Measurements from ENCODE around the gene HAUS3. TPM values are rescaled to one million over a fixed set of nuclear protein-coding genes. Genes with fewer than 3 reads are reported as not detected.

The HAUS3 gene
- total and polyA plus RNA-seq, 2 of the 8 experiments (the other 6 are each of a cell fraction or from before 2014, with no cell fraction given) = 3.2 to 14.8 TPM

- Histone ChIP-seq H3K14ac (ENCODE audit: insufficient read length) (no peak overlapping the region), H3K4ac (replicated peaks; ENCODE audit: insufficient read length, low read depth, low read length) (no peak overlapping the region), H4K91ac (replicated peaks; ENCODE audit: insufficient read length, low read length) (no peak overlapping the region), H3K79me2 (ENCODE audit: control insufficient read depth in 1 of 2, insufficient read depth in 2 of 2, low read length in 2 of 2) (no peaks in the 10 kb centered on the region), H3K79me1 (ENCODE audit: low read depth, low read length) (no peaks in the 10 kb centered on the region), H3K27ac (ENCODE audit: low read depth, low read length) (no peak overlapping the region; the same call in 1 of the 2 replicates), H4K20me1 (replicated peaks in 1 of 2; ENCODE audit: control insufficient read depth in 1 of 2, insufficient read depth in 2 of 2, low read length in 2 of 2) (peaks cover 0 to 2% of the 10 kb centered on the region in 2 experiments), H2BK5ac (ENCODE audit: low read depth, low read length) (no peak overlapping the region), H3K9me3 (ENCODE audit: insufficient read depth in 2 of 2, low read depth in 1 of 2, low read length in 1 of 2) (no peaks in the 10 kb centered on the region), H3K4me2 (ENCODE audit: insufficient read depth in 1 of 2, low read depth in 2 of 2, low read length in 2 of 2) (no peak overlapping the region), H3K4me1 (replicated peaks in 1 of 4; ENCODE audit: control insufficient read depth in 3 of 4, insufficient read depth in 4 of 4, low read length in 3 of 4) (peaks cover 0 to 8% (median 0%) of the 10 kb centered on the region in 4 experiments; a peak in 2 of 7 replicates), H2BK120ac (replicated peaks; ENCODE audit: low read depth, low read length) (no peak overlapping the region), H3K23ac (ENCODE audit: insufficient read length) (no peak overlapping the region), H4K8ac (ENCODE audit: extremely low read depth, insufficient read depth, low read length) (no peak overlapping the region; the same call in 1 of the 2 replicates), H3K56ac (replicated peaks; ENCODE audit: insufficient read length, low read depth, low read length) (no peak overlapping the region), H2BK12ac (ENCODE audit: low read depth, low read length) (no peak overlapping the region), H3K23me2 (ENCODE audit: low read depth, low read length) (no peaks in the 10 kb centered on the region), H3K4me3 (ENCODE audit: extremely low read depth in 1 of 4, insufficient read depth in 2 of 4, low read depth in 3 of 4, low read length in 4 of 4) (no peak overlapping the region), H2AFZ (ENCODE audit: low read length) (no peak overlapping the region), H3K36me3 (ENCODE audit: control insufficient read depth in 2 of 4, insufficient read depth in 4 of 4, low read length in 3 of 4) (no peaks in the 10 kb centered on the region), H3K18ac (ENCODE audit: extremely low read depth, low read length) (no peak overlapping the region), H4K5ac (ENCODE audit: insufficient read length, low read depth, low read length) (no peak overlapping the region), H3K27me3 (replicated peaks in 1 of 4; ENCODE audit: control insufficient read depth in 3 of 4, extremely low read depth in 1 of 4, insufficient read depth in 3 of 4, low read length in 3 of 4) (no peaks in the 10 kb centered on the region), H2AK5ac (ENCODE audit: low read depth, low read length) (no peak overlapping the region), H2BK20ac (ENCODE audit: low read length) (no peak overlapping the region), H3K9ac (replicated peaks in 1 of 4; ENCODE audit: extremely low read depth in 1 of 4, low read depth in 3 of 4, low read length in 3 of 4) (no peak overlapping the region), H2BK15ac (ENCODE audit: low read length) (no peak overlapping the region)
- ChIA-PET POLR2A (ENCODE audit: partially characterized antibody) (interaction anchor here (1.0 kb wide), 1 partner anchor 25 kb away, joined by 3 read pairs; no protein-coding TSS in a partner anchor), CTCF (ENCODE audit: partially characterized antibody) (interaction anchor here (0.9 to 2.1 kb wide), 3 partner anchors 12 to 83 kb away, joined by 4 to 5 read pairs (median 4); no protein-coding TSS in a partner anchor)
- no peak for FAIRE-seq
- 93% methylated on average over 9 of the region's 9 CpGs; no CpG with 5 or more reads in 1 of the 2 experiments for WGBS, 2 experiments (ENCODE audit: extremely low coverage in 1 of 2, insufficient coverage in 1 of 2, insufficient read length in 1 of 2, insufficient replicate concordance in 2 of 2, low coverage in 1 of 2, low lambda C conversion rate in 2 of 2, missing lambda C conversion rate in 1 of 2)
- DNase-seq (ENCODE audit: low read depth in 1 of 2, low spot score in 2 of 2) = no peak
- TF ChIP-seq JUND (IDR thresholded peaks at IDR 0.05; ENCODE audit: low read length) (no peak), RAD21 (IDR thresholded peaks at IDR 0.05 in 1 of 2, conservative IDR thresholded peaks at IDR 0.05 in 1 of 2; ENCODE audit: low read depth in 2 of 2, low read length in 2 of 2) (no peak), RXRA (IDR thresholded peaks at IDR 0.05; ENCODE audit: insufficient read depth, low read depth, low read length) (no peak), TEAD4 (IDR thresholded peaks at IDR 0.05; ENCODE audit: low read depth, low read length) (no peak), GTF2F1 (IDR thresholded peaks at IDR 0.05; ENCODE audit: borderline replicate concordance, low read depth, low read length) (no peak), TCF12 (IDR thresholded peaks at IDR 0.05; ENCODE audit: low read depth, low read length) (no peak), SIX5 (IDR thresholded peaks at IDR 0.05; ENCODE audit: low read depth, low read length) (no peak), MAFK (IDR thresholded peaks at IDR 0.05; ENCODE audit: low read depth, low read length) (no peak), NANOG (IDR thresholded peaks at IDR 0.05; ENCODE audit: insufficient read depth, low read depth, low read length, poor library complexity, severe bottlenecking) (no peak), ASH2L (IDR thresholded peaks at IDR 0.05; ENCODE audit: low read length) (no peak), SIRT6 (IDR thresholded peaks at IDR 0.05; ENCODE audit: low read length) (no peak), PHF8 (conservative IDR thresholded peaks at IDR 0.05; ENCODE audit: low read depth, low read length) (no peak), BACH1 (IDR thresholded peaks at IDR 0.05; ENCODE audit: low read length) (no peak)
Measured at GRCh38 chr4:2290488-2290887, 48.6 kb upstream of the HAUS3 start.
